DMS 273 treated with DMSO at 0.1 percent for 48 hours (cell line): Measurements from ENCODE around the gene PLXNB3.
A peak's percentile ranks its signal among the peaks of the same experiment; 100 is the strongest.

ENCODE experiments used
- DNase-seq: peaks from one replicate; lab custom pipeline; 2025; lab: John Stamatoyannopoulos, UW

PLXNB3 gene

DNA sequence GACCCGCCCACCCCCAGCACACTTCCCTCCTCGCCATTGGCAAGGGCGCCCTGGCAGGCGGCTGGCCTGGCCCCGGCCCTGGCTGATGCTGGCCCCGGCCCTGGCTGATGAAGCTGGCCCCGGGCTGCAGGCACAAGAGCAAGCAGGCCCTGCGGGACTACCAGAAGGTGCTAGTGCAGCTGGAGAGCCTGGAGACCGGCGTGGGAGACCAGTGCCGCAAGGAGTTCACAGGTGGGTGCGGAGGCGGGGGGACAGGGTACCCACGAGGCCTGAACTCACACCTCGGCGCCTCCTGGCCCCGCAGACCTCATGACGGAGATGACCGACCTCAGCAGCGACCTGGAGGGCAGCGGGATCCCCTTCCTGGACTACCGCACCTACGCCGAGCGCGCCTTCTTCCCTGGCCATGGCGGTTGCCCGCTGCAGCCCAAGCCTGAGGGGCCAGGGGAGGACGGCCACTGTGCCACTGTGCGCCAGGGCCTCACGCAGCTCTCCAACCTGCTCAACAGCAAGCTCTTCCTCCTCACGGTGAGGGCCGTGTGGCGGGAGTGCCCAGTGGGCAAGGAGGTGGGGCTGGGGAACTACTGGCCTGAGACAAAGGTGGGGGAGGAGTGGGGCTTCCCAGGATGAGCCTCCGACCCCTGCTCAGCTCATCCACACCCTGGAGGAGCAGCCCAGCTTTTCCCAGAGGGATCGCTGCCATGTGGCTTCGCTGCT, 10.7 kb downstream of the PLXNB3 start:
- DNase-seq: no peak

- DNase-seq: no peak
Measured at GRCh38 chrX:153775293-153776119, 11.5 kb downstream of the PLXNB3 start.

DNA sequence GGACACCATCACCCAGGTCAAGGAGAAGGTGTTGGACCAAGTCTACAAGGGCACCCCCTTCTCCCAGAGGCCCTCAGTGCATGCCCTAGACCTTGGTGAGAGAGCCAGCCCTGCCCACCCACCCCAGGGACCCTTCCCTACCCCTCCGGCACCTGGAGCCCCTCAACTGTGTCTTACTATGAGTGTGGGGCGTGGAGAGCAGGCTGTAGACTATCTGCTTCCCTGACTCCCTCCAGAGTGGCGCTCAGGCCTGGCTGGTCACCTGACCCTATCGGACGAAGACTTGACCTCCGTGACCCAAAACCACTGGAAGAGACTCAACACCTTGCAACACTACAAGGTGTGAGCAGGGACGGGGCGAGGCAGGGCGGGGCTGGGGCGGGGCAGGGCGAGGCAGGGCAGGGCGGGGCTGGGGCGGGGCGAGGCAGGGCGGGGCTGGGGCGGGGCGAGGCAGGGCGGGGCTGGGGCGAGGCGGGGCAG, 12.1 kb downstream of the PLXNB3 start:
- DNase-seq: no peak

DNA sequence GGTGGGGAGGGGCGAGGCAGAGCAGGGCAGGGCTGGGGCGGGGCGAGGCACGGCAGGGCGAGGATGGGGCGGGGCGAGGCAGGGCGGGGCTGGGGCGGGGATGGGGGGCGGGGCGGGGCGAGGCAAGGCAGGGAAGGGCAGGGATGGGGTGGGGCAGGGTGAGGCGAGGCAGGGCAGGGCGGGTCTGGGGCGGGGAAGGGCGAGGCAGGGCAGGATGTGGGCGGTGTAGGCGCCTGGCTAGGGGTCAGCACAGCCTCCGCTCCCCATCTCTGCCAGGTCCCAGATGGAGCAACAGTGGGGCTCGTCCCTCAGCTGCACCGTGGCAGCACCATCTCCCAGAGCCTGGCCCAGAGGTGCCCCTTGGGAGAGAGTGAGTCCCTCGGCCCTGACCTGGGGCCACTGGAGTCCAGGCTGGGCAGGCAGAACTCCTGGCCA, 12.6 kb downstream of the PLXNB3 start:
- DNase-seq: no peak

- DNase-seq: no peak
Measured at GRCh38 chrX:153777261-153778090, 13.4 kb downstream of the PLXNB3 start.

DNA sequence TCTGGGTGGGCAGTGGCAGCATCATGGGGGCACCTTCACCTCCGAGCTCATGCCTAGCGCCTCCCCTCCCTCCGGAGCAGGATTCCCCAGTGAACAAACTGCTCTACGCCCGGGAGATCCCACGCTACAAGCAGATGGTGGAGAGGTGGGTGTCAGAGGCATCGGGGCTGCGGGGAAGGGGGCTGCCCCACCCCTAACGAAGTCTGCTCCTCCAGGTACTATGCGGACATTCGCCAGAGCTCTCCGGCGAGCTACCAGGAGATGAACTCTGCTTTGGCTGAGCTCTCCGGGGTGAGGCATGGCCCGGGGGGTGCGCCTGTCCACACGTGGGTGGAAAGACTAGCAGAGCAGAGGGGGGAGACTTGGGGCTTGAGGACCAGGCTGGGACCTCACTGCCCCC, 14.1 kb downstream of the PLXNB3 start:
- no peak for DNase-seq

GRCh38 chrX:153778684-153779101, 14.6 kb downstream of the PLXNB3 start:
- no peak for DNase-seq

DNA sequence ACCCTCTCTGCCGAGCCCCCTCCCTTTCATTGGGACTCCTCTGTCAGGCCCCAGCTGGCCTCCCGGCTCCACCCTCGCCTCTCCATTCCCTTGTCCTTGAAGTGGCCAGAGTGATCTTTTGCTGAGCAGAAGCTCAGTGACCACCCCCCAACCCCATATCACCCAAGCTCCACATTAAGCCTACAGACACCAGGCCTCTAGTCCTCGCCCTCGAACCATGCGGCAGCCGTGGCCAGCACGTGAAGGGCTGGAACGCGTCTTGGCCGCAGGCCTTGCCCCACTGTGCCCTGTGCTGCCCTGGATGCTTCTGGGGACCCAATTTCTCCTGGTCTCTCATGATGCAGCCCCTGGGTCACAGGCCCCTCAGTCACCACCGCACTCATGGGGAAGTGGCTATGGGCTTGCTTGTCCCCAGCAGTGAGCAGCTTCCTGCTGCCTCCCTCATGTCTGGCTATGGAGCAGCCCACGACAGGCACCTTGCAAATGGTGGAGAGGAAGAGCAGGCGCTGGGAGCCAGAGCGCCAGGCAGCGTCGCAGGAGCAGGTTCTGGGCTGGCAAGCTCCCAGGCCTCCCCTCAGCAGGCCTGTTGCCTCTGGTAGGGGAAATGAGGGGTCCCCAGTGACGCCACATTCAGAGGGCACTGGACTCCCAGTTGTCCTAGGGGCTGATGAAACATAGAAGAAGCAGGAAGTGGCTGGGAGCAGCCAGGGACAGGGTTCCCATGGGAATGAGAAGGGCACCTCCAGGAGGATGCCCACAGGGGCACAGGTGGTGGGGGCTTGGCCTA, 16.0 kb downstream of the PLXNB3 start:
- DNase-seq: no peak

DNA sequence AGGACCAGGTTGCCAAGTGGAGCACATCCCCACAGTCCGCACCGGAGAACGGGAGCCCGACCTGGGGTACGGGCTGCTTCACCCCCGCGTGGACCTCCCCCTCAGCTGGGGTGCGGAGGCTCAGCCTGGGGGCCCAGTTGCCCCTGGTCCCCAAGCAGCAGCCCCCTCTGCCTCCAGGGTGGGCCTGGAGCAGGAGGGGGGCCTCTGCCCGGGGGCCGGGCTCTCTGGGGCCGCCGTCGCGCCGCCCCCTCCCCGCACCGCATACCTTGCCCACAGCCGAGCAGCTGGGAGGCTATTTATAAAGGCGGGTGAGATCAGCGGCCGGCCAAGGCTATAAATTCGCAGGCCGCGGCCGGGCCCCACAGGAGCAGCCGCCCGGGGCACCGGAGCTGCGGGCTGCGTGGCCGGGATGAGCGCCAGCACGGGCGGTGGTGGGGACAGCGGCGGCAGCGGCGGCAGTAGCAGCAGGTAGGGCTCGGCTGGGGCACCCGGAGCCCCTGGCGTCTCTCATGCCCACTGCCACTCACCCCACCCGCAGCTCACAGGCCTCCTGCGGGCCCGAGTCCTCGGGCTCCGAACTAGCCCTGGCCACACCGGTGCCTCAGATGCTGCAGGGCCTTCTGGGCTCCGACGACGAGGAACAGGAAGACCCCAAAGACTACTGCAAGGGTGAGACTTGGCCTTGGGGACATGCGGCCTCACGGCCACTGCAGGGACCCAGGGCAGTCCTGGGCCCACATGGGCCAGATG, 16.8 kb downstream of the PLXNB3 start, which contains the start of gene SRPK3:
Gene SRPK3, plus strand, starts transcription at position 364 of the 750 bp plus-strand sequence. Its CDS starts 46 bp downstream, at position 410.
- DNase-seq: no peak

- peak; percentile 31 for DNase-seq
Measured at GRCh38 chrX:153781428-153782047, 17.5 kb downstream of the PLXNB3 start.

GRCh38 chrX:153782313-153782712, 18.3 kb downstream of the PLXNB3 start:
- peak; percentile 56 for DNase-seq

GRCh38 chrX:153782871-153783270, 18.8 kb downstream of the PLXNB3 start:
- DNase-seq: no peak

GRCh38 chrX:153783378-153784013, 19.4 kb downstream of the PLXNB3 start:
- DNase-seq: no peak

GRCh38 chrX:153784325-153784967, 20.4 kb downstream of the PLXNB3 start:
- no peak for DNase-seq

GRCh38 chrX:153786669-153787068, 22.6 kb downstream of the PLXNB3 start:
- DNase-seq: no peak

GRCh38 chrX:153789654-153790053, 25.6 kb downstream of the PLXNB3 start:
- DNase-seq: no peak

DNA sequence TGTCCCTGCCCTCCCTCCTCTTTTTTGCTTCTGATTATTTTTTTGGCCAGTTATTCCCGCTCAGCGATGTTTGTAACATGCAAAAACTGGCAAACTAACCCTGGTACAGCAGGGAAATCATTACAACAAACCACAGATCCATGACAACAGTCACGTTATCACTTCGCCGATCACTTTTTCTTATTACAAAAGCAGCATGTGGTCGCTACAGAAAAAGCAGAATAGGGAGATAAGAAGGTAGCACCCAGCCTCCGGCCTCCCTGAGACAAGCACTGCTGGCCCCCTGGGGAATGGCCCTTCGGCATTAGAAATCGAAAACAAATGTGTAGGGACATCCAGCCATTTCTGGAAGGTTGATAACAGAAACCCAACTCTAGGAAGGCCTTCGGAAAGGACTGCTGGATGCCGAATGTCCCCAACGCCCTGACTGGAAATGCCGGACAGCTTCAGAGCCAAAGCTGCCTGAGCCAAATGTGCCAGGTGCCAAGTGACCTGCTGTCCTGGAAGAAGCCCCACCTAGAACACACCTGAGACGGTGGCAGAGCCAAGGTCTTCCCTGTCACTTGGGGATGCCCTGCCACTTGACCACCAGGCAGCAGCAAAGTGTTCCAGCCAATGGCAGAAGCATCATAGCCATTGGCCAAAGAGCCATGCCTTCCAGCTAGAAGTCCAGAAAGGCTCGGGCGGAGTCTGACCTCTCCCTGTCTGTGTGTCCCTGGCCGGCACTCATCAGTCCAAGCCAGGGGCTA, 27.2 kb downstream of the PLXNB3 start:
- DNase-seq: no peak

GRCh38 chrX:153792368-153792767, 28.3 kb downstream of the PLXNB3 start:
- DNase-seq: peak; percentile 75
